Liver (tissue), 3 donors: Measurements from ENCODE around the gene LHX6.

Experiments used
- RXRA ChIP-seq, 2 donors: IDR thresholded peaks; 2 replicates each; pipeline ENCODE4 v1.6.1; 2017 to 2018; ENCODE audit warnings: antibody characterized with exemption in 2 of 2, mild to moderate bottlenecking in 1 of 2
- SP1 ChIP-seq: IDR thresholded peaks from 2 replicates; pipeline ENCODE4 v1.6.1; 2018; ENCODE audit warnings: antibody characterized with exemption, mild to moderate bottlenecking
- TF ChIP-seq, protein P1 (sequence below): fragments of 150-350 bp; IDR thresholded peaks from 2 replicates; pipeline ENCODE4 v1.5.1; 2017; ENCODE audit warnings: improper control_type of control experiment, low read depth, low read length; ENCODE audit not compliant: missing input control
- donor health status: healthy.
- donor health status: healthy.

DNA sequence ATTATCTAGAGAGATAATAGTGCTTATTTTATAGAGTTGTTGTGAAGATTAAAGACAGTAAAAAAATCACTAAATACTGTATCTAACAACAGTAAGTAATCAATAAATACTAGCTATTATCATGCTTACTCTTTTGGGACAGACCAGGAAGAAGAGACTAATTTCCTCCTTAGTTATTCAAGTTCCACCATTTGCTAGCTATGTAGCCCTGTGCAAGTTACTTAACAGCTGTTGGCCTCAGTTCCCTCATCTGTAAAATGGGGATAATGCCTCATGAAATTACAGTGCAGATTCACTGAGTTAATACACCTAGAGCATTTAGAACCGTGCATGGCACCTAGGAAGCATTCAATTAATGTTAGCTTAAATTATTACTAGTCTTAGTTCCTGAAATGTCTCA, 33.3 kb upstream of the LHX6 start:
- TF ChIP-seq, protein P1, sequence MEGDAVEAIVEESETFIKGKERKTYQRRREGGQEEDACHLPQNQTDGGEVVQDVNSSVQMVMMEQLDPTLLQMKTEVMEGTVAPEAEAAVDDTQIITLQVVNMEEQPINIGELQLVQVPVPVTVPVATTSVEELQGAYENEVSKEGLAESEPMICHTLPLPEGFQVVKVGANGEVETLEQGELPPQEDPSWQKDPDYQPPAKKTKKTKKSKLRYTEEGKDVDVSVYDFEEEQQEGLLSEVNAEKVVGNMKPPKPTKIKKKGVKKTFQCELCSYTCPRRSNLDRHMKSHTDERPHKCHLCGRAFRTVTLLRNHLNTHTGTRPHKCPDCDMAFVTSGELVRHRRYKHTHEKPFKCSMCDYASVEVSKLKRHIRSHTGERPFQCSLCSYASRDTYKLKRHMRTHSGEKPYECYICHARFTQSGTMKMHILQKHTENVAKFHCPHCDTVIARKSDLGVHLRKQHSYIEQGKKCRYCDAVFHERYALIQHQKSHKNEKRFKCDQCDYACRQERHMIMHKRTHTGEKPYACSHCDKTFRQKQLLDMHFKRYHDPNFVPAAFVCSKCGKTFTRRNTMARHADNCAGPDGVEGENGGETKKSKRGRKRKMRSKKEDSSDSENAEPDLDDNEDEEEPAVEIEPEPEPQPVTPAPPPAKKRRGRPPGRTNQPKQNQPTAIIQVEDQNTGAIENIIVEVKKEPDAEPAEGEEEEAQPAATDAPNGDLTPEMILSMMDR, result no peak
- TF ChIP-seq SP1, result no peak
- no peak for TF ChIP-seq RXRA (IDR thresholded peaks at IDR 0.05)
